ENCODE measurements around the gene UBXN10.

GRCh38 chr1:20192871-20193411 lies 7.0 kb downstream of the UBXN10 start:
- TF ChIP-seq CTCF (IDR thresholded peaks at IDR 0.05): no peak
- no peak for TF ChIP-seq POLR2AphosphoS5 (IDR thresholded peaks at IDR 0.05)

All from breast epithelium (tissue), 3 donors.